HepG2 (cell line): ENCODE measurements around the gene ADGRG6. TPM values are rescaled to one million over a fixed set of nuclear protein-coding genes. Genes with fewer than 3 reads are reported as not detected.

Experiments
- ATF7-NPFF ChIP-seq: sonication (generic); formaldehyde crosslinking; IDR thresholded peaks from 2 replicates; pipeline ENCODE4 v1.8.1; 2023; ENCODE audit warnings: mild to moderate bottlenecking, low read depth, missing genetic modification reagents, moderate library complexity
- CSRNP1 ChIP-seq: sonication (generic); formaldehyde crosslinking; IDR thresholded peaks from 2 replicates; pipeline ENCODE4 v1.8.1; 2023; ENCODE audit warnings: mild to moderate bottlenecking, missing genetic modification reagents
- CTCF ChIP-seq: sonication (generic); formaldehyde crosslinking; IDR thresholded peaks from 2 replicates; pipeline ENCODE4 v1.5.0; 2020; ENCODE audit warnings: mild to moderate bottlenecking, missing genetic modification reagents, moderate library complexity
- GZF1 ChIP-seq: sonication (generic); formaldehyde crosslinking; IDR thresholded peaks from 2 replicates; pipeline ENCODE4 v1.5.1; 2020; ENCODE audit warnings: mild to moderate bottlenecking, missing genetic modification reagents
- IRF9 ChIP-seq: sonication (generic); formaldehyde crosslinking; IDR thresholded peaks from 2 replicates; pipeline ENCODE4 v1.8.0; 2022; ENCODE audit warnings: missing genetic modification reagents, mild to moderate bottlenecking, borderline replicate concordance
- PLRG1 ChIP-seq: fragments of 450-650 bp; conservative IDR thresholded peaks from 2 replicates; pipeline ENCODE4 v1.6.1; 2016
- REXO4 ChIP-seq: sonication (generic); formaldehyde crosslinking; IDR thresholded peaks from 2 replicates; pipeline ENCODE4 v1.8.0; 2022; ENCODE audit warnings: missing genetic modification reagents, mild to moderate bottlenecking, borderline replicate concordance
- RFX1 ChIP-seq: fragments of 450-650 bp; IDR thresholded peaks from 2 replicates; pipeline ENCODE4 v1.6.1; 2017
- RNF2 ChIP-seq: fragments of 450-650 bp; conservative IDR thresholded peaks from 2 replicates; pipeline ENCODE4 v1.6.1; 2016; ENCODE audit warnings: low read depth
- TBL1XR1 ChIP-seq: fragments of 150-350 bp; IDR thresholded peaks from 2 replicates; pipeline ENCODE4 v1.6.1; 2014; ENCODE audit warnings: borderline replicate concordance, low read length; ENCODE audit not compliant: partially characterized antibody
- WIZ ChIP-seq: sonication (generic); formaldehyde crosslinking; IDR thresholded peaks from 2 replicates; pipeline ENCODE4 v1.5.1; 2020; ENCODE audit warnings: mild to moderate bottlenecking, missing genetic modification reagents
- ZBED4 ChIP-seq: sonication (generic); formaldehyde crosslinking; IDR thresholded peaks from 2 replicates; pipeline ENCODE4 v1.4.0; 2020; ENCODE audit warnings: missing genetic modification reagents, borderline replicate concordance
- ZNF512 ChIP-seq: sonication (generic); formaldehyde crosslinking; IDR thresholded peaks from 2 replicates; pipeline ENCODE4 v1.4.0; 2020; ENCODE audit warnings: mild to moderate bottlenecking, missing genetic modification reagents
- ZNF615 ChIP-seq: sonication (generic); formaldehyde crosslinking; IDR thresholded peaks from 2 replicates; pipeline ENCODE4 v1.5.0; 2020; ENCODE audit warnings: mild to moderate bottlenecking, missing genetic modification reagents, borderline replicate concordance
- ZNF766 ChIP-seq: sonication (generic); formaldehyde crosslinking; IDR thresholded peaks from 2 replicates; pipeline ENCODE4 v1.5.0; 2020; ENCODE audit warnings: missing genetic modification reagents, borderline replicate concordance
- ZNF782 ChIP-seq: sonication (generic); formaldehyde crosslinking; IDR thresholded peaks from 2 replicates; pipeline ENCODE4 v1.4.0; 2020; ENCODE audit warnings: missing genetic modification reagents, mild to moderate bottlenecking, borderline replicate concordance
- ZNF839 ChIP-seq: sonication (generic); formaldehyde crosslinking; IDR thresholded peaks from 2 replicates; pipeline ENCODE4 v1.4.0; 2020; ENCODE audit warnings: missing genetic modification reagents, mild to moderate bottlenecking, borderline replicate concordance
- polyA plus RNA-seq, 8 experiments: library from polyadenylated mRNA; depleted of rRNA in 3 of 8; stranded (reverse) in 7 of 8; unstranded in 1 of 8; fragments of >200 nt; fragmentation: Illumina TruSeq in 4 of 8; extraction: Trizol in 4 of 8; gene quantifications; 2 replicates each; pipeline versions ENCODE4 v1.2.1 to v1.2.3, GENCODE V29; 2011 to 2016; ENCODE audit warnings: low read depth in 4 of 8, missing spikeins in 1 of 8, mixed read lengths in 1 of 8; ENCODE audit not compliant: insufficient read depth in 1 of 8
- total RNA-seq, 5 experiments: library from RNA; depleted of rRNA; stranded (reverse); fragments of >200 nt; fragmentation: Illumina TruSeq; extraction: Trizol; gene quantifications; 2 replicates each; pipeline ENCODE4 v1.2.3, GENCODE V29; 2016; ENCODE audit warnings: low read depth in 1 of 5

Gene ADGRG6
- total and polyA plus RNA-seq, 2 of the 13 experiments (the other 11 are each of a cell fraction or from before 2014, with no cell fraction given): 129 to 249 TPM

- TF ChIP-seq CTCF (CRISPR knock-in tag): no peak
- no peak for TF ChIP-seq IRF9
- TF ChIP-seq GZF1 (CRISPR knock-in tag): no peak
- TF ChIP-seq RNF2: no peak
- no peak for TF ChIP-seq ZNF512
- no peak for TF ChIP-seq ZNF615 (CRISPR knock-in tag)
- TF ChIP-seq WIZ (CRISPR knock-in tag): no peak
- no peak for TF ChIP-seq CSRNP1 (CRISPR knock-in tag)
- no peak for TF ChIP-seq RFX1
- TF ChIP-seq TBL1XR1: peak; percentile 77
- TF ChIP-seq ZNF782 (CRISPR knock-in tag): no peak
- TF ChIP-seq ZNF839 (CRISPR knock-in tag): no peak
- TF ChIP-seq REXO4 (CRISPR knock-in tag): no peak
- no peak for TF ChIP-seq ATF7-NPFF (CRISPR knock-in tag)
- no peak for TF ChIP-seq ZNF766 (CRISPR knock-in tag)
- no peak for TF ChIP-seq PLRG1
- TF ChIP-seq ZBED4: no peak
Measured at GRCh38 chr6:142349215-142349823, 47.5 kb downstream of the ADGRG6 start (continued).
